Chondrocyte (in vitro differentiated cells): ENCODE data around the gene PPL. TPM values are rescaled to one million over a fixed set of nuclear protein-coding genes. Genes with fewer than 3 reads are reported as not detected.
"Not testable (repeated sequence)": the region's sequence is repeated elsewhere in the genome, so short reads cannot be mapped to it uniquely, and the experiment has no call there.

ENCODE experiments used
- DNase-seq: peaks from one replicate; pipeline ENCODE4 v3.0.0; 2021; ENCODE audit warnings: mixed read lengths, low spot score
- H3K27ac Mint-ChIP-seq: one replicate; pipeline ENCODE4 v1.8.0; 2021; ENCODE audit warnings: mild to moderate bottlenecking, moderate library complexity, mixed read lengths; ENCODE audit not compliant: unreplicated experiment
- H3K27me3 Mint-ChIP-seq: 2 replicates; pipeline ENCODE4 v1.8.0; 2021; ENCODE audit warnings: low read depth, mixed read lengths
- H3K36me3 Mint-ChIP-seq: 2 replicates; pipeline ENCODE4 v1.8.0; 2021; ENCODE audit warnings: low read depth, mixed read lengths
- H3K4me1 Mint-ChIP-seq: 2 replicates; pipeline ENCODE4 v1.8.0; 2021; ENCODE audit warnings: low read depth, mild to moderate bottlenecking, mixed read lengths
- H3K4me3 Mint-ChIP-seq: one replicate; pipeline ENCODE4 v1.8.0; 2021; ENCODE audit warnings: mild to moderate bottlenecking, moderate library complexity, mixed read lengths; ENCODE audit not compliant: unreplicated experiment
- H3K9me3 Mint-ChIP-seq: 2 replicates; pipeline ENCODE4 v1.8.0; 2021; ENCODE audit warnings: low read depth, mixed read lengths
- total RNA-seq: library from RNA; stranded (reverse); gene quantifications from 3 replicates; pipeline ENCODE4 v1.2.1, GENCODE V29; 2021
- TF ChIP-seq, protein P1 (sequence below): fragments of 200-600 bp; sonication (generic); IDR thresholded peaks from 2 replicates; pipeline ENCODE4 v1.5.0; 2021; ENCODE audit warnings: antibody characterized with exemption, mild to moderate bottlenecking, moderate library complexity

The PPL gene
- total RNA-seq, 1 donor from 2014 or later, result 0.97 TPM

DNA sequence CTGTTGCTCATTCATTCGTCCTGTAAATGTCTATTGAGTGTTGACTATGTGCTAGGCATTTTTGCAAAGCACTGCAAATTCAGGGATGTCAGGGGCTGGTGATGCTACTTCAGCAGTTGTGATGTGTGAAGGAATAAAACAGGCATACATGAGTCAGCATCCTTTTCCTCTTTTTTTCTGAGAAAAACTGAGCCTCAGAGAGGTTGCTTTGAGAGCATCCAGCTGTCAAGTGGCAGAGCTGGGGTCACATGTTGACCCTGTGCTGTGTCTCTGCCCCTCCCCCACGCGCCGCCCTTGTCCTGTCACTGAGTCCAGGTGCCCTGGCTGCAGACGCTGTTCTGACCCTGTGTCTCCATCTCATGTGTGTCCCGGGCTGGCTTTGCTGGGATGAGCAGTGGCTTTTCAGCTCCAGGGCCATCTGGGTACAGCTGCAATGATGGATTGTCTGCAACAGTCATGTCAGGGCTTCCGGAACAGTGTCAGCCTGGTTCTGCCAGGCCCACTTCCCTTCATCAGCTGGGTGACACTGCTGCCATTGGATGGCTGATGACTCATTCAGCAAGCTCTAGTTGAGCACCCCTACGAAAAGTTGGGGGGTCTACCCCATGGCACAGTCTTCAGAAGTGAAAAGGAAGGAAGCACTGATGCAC, 36.1 kb upstream of the PPL start:
- DNase-seq, result peak; percentile 81
- no peak overlapping the region for H3K27ac Mint-ChIP-seq

DNA sequence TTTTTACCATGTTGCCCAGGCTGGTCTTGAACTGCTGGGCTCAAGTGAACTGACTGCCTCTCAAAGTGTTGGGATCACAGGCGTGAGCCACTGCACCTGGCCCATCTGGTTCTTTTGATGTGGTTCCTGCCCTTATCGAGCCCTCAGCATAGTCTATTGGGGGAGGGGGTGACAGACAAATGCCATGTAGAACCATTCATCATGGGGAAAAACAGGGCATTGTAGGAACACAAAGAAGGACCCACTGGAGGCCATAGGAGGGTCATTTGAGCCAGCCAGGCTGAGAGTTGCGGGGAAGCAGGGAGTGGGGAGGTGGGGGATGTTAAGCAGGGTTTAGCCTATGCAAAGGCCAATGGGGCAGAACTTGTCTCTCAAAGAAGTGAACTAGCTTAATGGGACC, 33.1 kb upstream of the PPL start:
- no peaks in the 10 kb centered on the region for H3K36me3 Mint-ChIP-seq
- TF ChIP-seq, protein P1, sequence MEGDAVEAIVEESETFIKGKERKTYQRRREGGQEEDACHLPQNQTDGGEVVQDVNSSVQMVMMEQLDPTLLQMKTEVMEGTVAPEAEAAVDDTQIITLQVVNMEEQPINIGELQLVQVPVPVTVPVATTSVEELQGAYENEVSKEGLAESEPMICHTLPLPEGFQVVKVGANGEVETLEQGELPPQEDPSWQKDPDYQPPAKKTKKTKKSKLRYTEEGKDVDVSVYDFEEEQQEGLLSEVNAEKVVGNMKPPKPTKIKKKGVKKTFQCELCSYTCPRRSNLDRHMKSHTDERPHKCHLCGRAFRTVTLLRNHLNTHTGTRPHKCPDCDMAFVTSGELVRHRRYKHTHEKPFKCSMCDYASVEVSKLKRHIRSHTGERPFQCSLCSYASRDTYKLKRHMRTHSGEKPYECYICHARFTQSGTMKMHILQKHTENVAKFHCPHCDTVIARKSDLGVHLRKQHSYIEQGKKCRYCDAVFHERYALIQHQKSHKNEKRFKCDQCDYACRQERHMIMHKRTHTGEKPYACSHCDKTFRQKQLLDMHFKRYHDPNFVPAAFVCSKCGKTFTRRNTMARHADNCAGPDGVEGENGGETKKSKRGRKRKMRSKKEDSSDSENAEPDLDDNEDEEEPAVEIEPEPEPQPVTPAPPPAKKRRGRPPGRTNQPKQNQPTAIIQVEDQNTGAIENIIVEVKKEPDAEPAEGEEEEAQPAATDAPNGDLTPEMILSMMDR, result no peak
- no peak overlapping the region for H3K4me3 Mint-ChIP-seq
- no peaks in the 10 kb centered on the region for H3K4me1 Mint-ChIP-seq
- H3K9me3 Mint-ChIP-seq, result no peaks in the 10 kb centered on the region
- DNase-seq, result no peak
- H3K27me3 Mint-ChIP-seq, result peaks cover 6% of the 10 kb centered on the region
- H3K27ac Mint-ChIP-seq, result no peak overlapping the region

More for the DNA sequence above, 36.1 kb upstream of the PPL start:
- peaks cover 2% of the 10 kb centered on the region for H3K36me3 Mint-ChIP-seq
- H3K27me3 Mint-ChIP-seq, result peaks cover 10% of the 10 kb centered on the region
- TF ChIP-seq, protein P1, result no peak
- peaks cover 5% of the 10 kb centered on the region for H3K9me3 Mint-ChIP-seq
- H3K4me3 Mint-ChIP-seq, result no peak overlapping the region
- H3K4me1 Mint-ChIP-seq, result no peaks in the 10 kb centered on the region

DNA sequence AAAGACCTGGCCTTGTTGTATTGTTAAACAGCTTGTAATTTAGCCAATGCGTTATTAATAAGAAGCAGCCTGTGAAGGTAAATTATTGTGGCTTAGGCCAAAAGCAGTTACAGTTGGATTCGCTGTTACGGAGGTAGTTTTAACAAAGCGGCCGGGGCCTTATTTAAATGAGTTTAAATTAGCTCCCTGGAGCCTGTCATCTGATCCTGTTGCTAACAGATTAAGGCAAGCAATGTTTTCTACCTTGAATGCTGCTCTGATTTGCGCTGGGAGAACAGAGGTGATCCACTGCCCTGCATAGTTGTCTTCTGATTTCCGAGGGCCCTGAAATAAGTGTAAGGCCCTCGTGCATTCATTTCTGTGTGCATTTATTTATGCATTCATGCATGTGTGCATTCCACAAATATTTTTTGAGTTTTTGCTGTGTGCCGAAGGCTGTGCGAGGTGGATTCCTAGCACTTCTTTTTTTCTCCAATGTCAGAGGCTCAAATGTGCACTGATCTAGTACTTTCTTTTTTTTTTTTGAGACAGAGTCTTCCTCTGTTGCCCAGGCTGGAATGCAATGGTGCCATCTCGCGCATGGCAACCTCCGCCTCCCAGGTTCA, 32.0 kb upstream of the PPL start:
- TF ChIP-seq, protein P1, result no peak
- Mint-ChIP-seq H3K4me3 (no peak overlapping the region), H3K9me3 (no peaks in the 10 kb centered on the region), H3K4me1 (no peaks in the 10 kb centered on the region), H3K27ac (no peak overlapping the region), H3K27me3 (peaks cover 7% of the 10 kb centered on the region), H3K36me3 (no peaks in the 10 kb centered on the region)
- no peak for DNase-seq

DNA sequence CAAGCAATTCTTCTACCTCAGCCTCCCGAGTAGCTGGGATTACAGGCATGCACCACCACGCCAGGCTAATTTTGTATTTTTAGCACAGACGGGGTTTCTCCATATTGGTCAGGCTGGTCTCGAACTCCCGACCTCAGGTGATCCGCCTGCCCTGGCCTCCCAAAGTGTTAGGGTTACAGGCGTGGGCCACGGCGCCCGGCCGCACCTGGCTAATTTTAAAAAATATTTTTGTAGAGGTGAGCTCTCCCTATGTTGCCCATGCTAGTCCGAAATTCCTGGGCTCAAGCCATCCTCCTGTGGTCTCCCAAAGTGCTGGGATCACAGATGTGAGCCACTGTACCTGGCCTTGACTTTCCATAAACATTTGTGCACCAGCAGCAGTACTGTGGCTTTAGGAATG, 31.3 kb upstream of the PPL start:
- H3K4me1 Mint-ChIP-seq, H3K9me3 Mint-ChIP-seq, H3K36me3 Mint-ChIP-seq, H3K27me3 Mint-ChIP-seq, H3K4me3 Mint-ChIP-seq, H3K27ac Mint-ChIP-seq: not testable (repeated sequence)
- peak; percentile 27 for DNase-seq

DNA sequence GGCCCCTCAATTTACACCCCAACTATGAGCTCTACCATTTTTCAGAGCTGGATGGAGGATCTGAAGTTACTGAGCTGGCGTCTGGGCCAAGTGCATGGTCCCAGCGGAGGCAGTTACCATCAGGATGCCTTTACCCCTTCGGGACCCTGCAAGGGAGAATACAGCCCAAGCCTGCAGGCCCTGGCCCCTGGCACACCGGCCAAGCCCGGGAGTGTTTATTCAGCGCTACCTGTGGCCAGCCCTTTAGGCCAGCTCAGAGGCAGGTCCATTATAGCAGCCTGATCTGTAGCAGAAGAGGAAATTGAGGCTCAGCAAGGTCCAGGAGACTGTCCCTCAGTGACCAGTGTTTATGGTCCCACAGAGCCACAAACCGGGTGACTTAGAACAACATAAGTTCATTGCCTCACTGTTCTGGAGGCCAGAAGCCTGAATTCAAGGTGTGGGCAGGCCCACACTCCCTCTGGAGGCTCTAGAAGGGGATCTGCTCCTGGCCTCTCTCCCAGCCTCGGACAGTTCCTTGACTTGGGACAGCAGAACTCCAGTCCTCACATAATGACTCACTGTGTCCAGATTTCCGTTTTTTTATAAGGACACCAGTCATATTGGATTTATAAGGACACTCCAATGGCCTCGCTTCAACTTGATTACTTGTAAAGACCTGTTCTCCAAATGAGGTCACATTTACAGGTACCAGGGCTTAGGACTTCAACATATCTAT, 29.9 kb upstream of the PPL start:
- H3K27me3 Mint-ChIP-seq, result peaks cover 13% of the 10 kb centered on the region
- no peaks in the 10 kb centered on the region for H3K36me3 Mint-ChIP-seq
- no peak overlapping the region for H3K27ac Mint-ChIP-seq
- no peak overlapping the region for H3K4me3 Mint-ChIP-seq
- H3K4me1 Mint-ChIP-seq, result no peaks in the 10 kb centered on the region
- H3K9me3 Mint-ChIP-seq, result no peaks in the 10 kb centered on the region
- TF ChIP-seq, protein P1, result no peak
- DNase-seq, result peak; percentile 62

DNA sequence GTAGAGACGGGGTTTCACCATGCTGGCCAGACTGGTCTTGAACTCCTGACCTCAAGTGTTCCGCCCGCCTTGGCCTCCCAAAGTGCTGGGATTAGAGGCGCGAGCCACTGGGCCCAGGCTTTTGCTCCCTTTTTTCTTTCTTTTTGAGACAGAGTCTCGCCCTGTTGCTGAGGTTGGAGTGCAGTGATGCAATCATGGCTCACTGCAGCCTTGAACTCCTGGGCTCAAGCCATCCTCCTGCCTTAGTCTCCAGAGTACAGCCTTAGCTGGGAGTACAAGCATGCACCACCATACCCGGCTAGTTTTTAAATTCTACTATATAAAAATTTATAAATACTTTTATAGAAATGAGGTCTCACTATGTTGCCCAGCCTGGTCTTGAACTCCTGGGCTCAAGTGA, 26.6 kb upstream of the PPL start:
- not testable (repeated sequence) for H3K4me1 Mint-ChIP-seq, H3K27ac Mint-ChIP-seq, H3K36me3 Mint-ChIP-seq, H3K4me3 Mint-ChIP-seq, DNase-seq, H3K9me3 Mint-ChIP-seq
- H3K27me3 Mint-ChIP-seq, result peaks cover 18% of the 10 kb centered on the region
